BJ (cell line): ENCODE data around the gene ZNF366. TPM values are rescaled to one million over a fixed set of nuclear protein-coding genes. Genes with fewer than 3 reads are reported as not detected.

ENCODE experiments used
- CTCF ChIA-PET: fragments of 350-600 bp; formaldehyde crosslinking; extraction: SDS; loops from one replicate; lab custom pipeline; 2021; ENCODE audit warnings: antibody characterized with exemption, inconsistent platforms; lab: Yijun Ruan, JAX
- POLR2A ChIA-PET: fragments of 300-600 bp; sonication (Branson Sonifier 250); formaldehyde crosslinking; extraction: SDS; loops from one replicate; lab custom pipeline; 2021; ENCODE audit warnings: antibody characterized with exemption; lab: Charles Lee
- DNase-seq: peaks from one replicate; pipeline ENCODE4 v3.0.0-alpha.2; 2011; ENCODE audit warnings: low read depth
- H3K27me3 ChIP-seq: 2 replicates; pipeline ENCODE4 v1.6.0; 2011; ENCODE audit warnings: low read length; ENCODE audit not compliant: control insufficient read depth, insufficient read depth
- H3K36me3 ChIP-seq: 2 replicates; pipeline ENCODE4 v1.5.1; 2011; ENCODE audit warnings: low read length; ENCODE audit not compliant: control insufficient read depth, insufficient read depth
- H3K4me3 ChIP-seq: 2 replicates; pipeline ENCODE4 v1.5.1; 2011; ENCODE audit warnings: low read depth, mild to moderate bottlenecking, control low read depth, low read length
- polyA plus RNA-seq: library from polyadenylated mRNA; depleted of rRNA; stranded (reverse); fragments of >200 nt; gene quantifications from 2 replicates; pipeline ENCODE4 v1.2.3, GENCODE V29; 2011
- TF ChIP-seq, protein P1 (sequence below): IDR thresholded peaks from 2 replicates; pipeline ENCODE4 v1.5.1; 2011; ENCODE audit warnings: low read depth, mild to moderate bottlenecking, control low read depth, inconsistent platforms, low read length, moderate library complexity; ENCODE audit not compliant: insufficient read depth

ZNF366 gene
- polyA plus RNA-seq, 1 experiment = not detected

DNA sequence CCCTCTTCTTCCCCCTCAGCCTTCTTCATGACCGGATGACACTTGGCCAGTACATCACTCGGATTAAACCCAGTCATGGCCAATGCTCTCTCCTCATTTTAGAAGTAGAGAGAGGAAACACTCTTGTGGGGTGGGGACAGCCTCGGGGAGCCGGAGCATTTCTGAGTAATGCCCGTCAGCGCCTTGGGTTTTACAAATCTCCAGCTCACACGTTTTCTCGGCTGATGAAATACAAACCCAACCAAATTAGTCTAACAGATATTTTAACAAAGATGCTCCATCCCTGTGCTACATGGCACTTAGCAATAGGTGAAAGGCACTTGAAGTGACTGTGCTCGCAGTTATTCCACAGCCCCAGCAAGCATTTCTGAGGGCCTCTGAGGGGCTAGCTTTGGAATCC, 51.7 kb downstream of the ZNF366 start:
- DNase-seq = no peak
- ChIA-PET CTCF (interaction anchor here (3.8 kb wide), 1 partner anchor 11 kb away, joined by 19 read pairs; no protein-coding TSS in a partner anchor), POLR2A (no interaction called here)
- no peak overlapping the region for H3K4me3 ChIP-seq
- no peaks in the 10 kb centered on the region for H3K27me3 ChIP-seq
- H3K36me3 ChIP-seq = no peaks in the 10 kb centered on the region
- TF ChIP-seq, protein P1, sequence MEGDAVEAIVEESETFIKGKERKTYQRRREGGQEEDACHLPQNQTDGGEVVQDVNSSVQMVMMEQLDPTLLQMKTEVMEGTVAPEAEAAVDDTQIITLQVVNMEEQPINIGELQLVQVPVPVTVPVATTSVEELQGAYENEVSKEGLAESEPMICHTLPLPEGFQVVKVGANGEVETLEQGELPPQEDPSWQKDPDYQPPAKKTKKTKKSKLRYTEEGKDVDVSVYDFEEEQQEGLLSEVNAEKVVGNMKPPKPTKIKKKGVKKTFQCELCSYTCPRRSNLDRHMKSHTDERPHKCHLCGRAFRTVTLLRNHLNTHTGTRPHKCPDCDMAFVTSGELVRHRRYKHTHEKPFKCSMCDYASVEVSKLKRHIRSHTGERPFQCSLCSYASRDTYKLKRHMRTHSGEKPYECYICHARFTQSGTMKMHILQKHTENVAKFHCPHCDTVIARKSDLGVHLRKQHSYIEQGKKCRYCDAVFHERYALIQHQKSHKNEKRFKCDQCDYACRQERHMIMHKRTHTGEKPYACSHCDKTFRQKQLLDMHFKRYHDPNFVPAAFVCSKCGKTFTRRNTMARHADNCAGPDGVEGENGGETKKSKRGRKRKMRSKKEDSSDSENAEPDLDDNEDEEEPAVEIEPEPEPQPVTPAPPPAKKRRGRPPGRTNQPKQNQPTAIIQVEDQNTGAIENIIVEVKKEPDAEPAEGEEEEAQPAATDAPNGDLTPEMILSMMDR = no peak

DNA sequence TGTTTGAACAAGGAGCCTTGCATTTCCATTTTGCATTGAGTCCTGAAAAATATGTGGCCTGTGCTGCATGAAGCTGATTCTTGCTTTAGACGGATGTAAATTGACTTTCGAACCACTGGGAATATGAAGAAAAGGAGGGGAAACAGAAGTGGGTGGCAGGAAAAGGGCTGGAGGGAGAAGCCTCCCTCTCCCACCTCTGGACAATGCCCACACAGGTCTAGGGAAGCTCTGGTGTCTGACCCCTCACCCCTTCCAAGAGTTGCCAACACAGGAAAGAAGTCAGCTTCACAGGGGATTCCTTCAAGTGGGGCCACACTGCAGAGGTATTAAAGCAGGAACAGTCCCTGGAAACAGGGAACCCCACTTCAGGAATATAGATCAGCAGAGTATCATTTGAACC, 52.2 kb downstream of the ZNF366 start:
- TF ChIP-seq, protein P1 = no peak
- Histone ChIP-seq H3K36me3 (no peaks in the 10 kb centered on the region), H3K4me3 (no peak overlapping the region), H3K27me3 (no peaks in the 10 kb centered on the region)
- no peak for DNase-seq
- CTCF ChIA-PET = interaction anchor here (3.8 kb wide), 1 partner anchor 11 kb away, joined by 19 read pairs; no protein-coding TSS in a partner anchor
- POLR2A ChIA-PET = no interaction called here

DNA sequence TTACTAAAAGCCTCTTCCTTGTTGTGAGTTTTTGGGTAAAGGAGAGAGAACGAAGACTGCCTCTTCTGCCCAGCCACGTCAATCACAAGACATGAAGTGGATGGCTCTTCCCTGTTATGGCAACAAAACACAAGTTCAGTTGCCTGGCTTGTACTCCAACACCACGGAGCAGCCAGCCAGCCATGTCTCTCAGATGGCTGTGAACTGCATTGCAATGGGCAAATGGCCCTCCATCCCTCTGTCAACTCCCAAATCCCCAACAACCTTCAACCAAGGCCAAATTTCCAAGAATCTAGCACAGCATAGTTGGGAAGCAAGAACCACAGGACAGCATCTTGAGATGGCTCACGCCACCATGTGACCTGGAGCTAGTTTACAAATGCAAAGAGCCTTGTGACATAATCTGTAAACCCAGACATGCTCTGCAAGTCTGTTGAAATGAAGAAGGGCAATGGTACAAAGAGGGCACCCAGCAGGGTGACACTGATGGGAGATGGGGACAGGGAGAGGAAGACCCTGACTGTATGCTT, 53.9 kb downstream of the ZNF366 start:
- POLR2A ChIA-PET = no interaction called here
- TF ChIP-seq, protein P1 = no peak
- Histone ChIP-seq H3K27me3 (no peaks in the 10 kb centered on the region), H3K4me3 (no peak overlapping the region), H3K36me3 (no peaks in the 10 kb centered on the region)
- CTCF ChIA-PET = interaction anchor here (0.6 to 3.8 kb wide), 4 partner anchors 10 to 73 kb away, joined by 3 to 19 read pairs (median 8); no protein-coding TSS in a partner anchor
- no peak for DNase-seq

DNA sequence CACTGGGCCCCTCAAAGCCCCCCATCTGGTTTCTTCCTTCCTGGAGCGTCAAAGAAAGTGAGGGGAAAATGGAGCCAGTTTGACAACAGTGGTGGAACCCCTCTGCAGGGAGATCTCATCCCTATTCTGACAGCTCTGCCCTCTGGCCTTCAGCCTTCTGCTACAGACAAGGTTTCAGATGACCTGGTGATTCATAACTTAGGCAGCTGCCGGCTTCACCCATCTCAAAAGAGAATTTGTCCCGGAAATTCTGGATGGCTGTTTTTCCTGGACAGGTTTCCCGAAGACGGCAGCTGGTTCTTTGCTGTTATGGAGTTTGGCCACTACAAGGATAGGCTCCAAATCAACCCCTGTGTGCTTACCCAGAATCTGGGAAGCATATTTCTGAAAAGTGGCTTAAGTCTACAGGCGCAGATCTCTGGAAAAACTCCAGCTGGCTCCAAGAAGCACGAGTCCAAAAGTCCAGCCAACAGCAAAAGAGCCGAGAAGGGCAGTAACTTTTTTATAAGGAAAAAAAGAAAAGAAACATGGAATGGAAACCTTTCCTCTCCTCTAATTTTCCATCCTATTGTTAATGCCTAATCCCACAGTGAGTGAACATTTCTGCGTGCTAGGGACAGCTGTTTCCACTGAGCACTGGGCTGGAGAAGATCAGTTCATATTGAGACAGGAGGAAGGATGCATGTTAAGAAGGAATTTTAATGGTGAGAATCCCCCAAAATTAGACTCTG, 54.5 kb downstream of the ZNF366 start:
- H3K36me3 ChIP-seq = no peaks in the 10 kb centered on the region
- CTCF ChIA-PET = interaction anchor here (0.6 to 2.5 kb wide), 7 partner anchors 10 to 393 kb away, joined by 3 to 12 read pairs (median 3); no protein-coding TSS in a partner anchor
- H3K4me3 ChIP-seq = no peak overlapping the region
- POLR2A ChIA-PET = no interaction called here
- peak; percentile 59 for DNase-seq
- H3K27me3 ChIP-seq = no peaks in the 10 kb centered on the region
- TF ChIP-seq, protein P1 = no peak

DNA sequence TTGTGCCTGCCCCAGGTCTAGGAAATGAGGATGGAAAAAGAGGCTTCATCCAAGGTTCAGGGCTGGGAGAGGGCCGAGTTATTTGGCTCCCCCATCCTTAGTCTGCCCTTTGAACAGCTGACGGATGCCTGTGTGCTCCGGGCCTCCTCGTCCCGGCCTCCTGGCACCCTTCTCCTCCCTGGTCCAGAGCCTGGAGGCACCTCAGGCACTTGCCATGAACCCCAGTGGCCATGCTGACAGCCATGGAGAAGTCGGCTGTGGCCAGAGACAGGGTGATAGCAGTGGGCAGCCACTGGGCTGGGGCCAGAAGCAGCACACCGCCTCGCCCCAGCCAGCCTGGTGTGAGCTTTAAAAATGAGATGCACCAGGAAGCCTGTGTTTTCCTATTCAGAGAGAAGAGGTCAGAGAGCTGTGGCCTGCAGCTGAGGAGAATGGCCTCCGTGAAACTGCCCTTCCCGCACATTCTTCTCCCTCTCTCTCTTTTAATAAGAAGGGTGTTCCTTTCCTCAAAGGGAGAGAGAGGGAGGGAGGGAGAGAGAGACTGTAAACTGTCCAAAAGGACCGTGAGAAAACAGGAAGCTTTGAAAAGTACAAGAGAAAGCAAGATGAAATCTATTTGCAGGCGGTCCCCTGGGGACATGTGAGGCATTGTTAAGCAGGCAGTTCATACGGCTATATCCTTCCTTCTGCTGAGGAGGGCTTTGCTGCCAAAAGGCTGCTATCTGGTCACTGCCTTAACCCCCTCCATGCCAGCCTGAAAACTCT, 55.3 kb downstream of the ZNF366 start:
- H3K4me3 ChIP-seq = no peak overlapping the region
- no peaks in the 10 kb centered on the region for H3K27me3 ChIP-seq
- ChIA-PET POLR2A (no interaction called here), CTCF (interaction anchor here (0.7 to 2.5 kb wide), 6 partner anchors 11 to 393 kb away, joined by 3 to 12 read pairs (median 3); no protein-coding TSS in a partner anchor)
- H3K36me3 ChIP-seq = no peaks in the 10 kb centered on the region
- TF ChIP-seq, protein P1 = no peak
- peak; percentile 92 for DNase-seq
